HG03045 (cell line): Measurements from ENCODE around the gene ERBB4.
"Not testable (repeated sequence)": the region's sequence is repeated elsewhere in the genome, so short reads cannot be mapped to it uniquely, and the experiment has no call there.

Experiments
- ATAC-seq: cut with Tn5 transposase; IDR thresholded peaks from one replicate; pipeline ENCODE4 v1.9.1; 2021; ENCODE audit warnings: mild to moderate bottlenecking, moderate library complexity; ENCODE audit not compliant: unreplicated experiment

ERBB4 gene

GRCh38 chr2:212530373-212530772 lies 8.2 kb downstream of the ERBB4 start:
- no peak for ATAC-seq

- no peak for ATAC-seq
Measured at GRCh38 chr2:212528106-212528856, 10.3 kb downstream of the ERBB4 start.

DNA sequence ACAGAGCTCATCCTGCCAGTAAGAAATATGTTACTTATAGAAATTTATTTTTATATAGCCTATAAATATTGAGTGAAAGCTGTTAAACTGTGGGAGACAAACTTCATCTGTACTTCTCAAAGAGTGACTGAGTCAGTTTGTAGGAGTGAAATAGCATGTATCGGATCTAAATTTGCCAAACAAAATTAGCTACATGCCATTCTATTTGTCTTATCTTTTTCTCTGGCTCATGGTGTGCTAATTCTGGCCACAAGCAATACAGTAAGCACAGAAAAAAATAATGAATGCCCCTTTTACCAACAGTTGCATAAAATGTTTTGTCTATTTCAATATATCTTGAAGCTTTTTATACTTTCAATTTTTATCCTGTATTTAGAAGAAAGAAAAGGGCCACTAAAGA lies 12.5 kb downstream of the ERBB4 start:
- ATAC-seq, result no peak

- ATAC-seq, result no peak
Measured at GRCh38 chr2:212523756-212524155, 14.8 kb downstream of the ERBB4 start.

DNA sequence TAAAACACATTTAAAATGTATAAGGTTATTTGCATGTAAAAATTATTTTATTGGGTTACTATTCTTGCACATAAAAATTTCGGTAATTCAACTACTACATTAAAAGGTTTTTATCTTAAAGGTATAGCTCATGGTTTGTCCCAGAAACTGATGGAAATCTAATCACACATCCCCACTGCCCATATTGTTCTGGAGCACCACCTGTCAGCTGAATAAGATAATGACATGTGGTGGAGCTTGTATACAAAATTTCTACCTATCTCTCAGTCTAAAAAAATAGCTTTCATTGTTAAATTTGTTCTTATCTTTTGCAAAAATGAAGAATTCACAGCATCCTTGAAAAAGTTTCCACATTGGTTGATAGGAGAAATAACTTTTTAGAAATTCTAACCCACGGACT lies 18.3 kb downstream of the ERBB4 start:
- ATAC-seq, result no peak

GRCh38 chr2:212517693-212518092 lies 20.9 kb downstream of the ERBB4 start:
- ATAC-seq, result no peak

GRCh38 chr2:212505586-212505985 lies 33.0 kb downstream of the ERBB4 start:
- ATAC-seq, result peak; percentile 75

- no peak for ATAC-seq
Measured at GRCh38 chr2:212495046-212495445, 43.6 kb downstream of the ERBB4 start.

DNA sequence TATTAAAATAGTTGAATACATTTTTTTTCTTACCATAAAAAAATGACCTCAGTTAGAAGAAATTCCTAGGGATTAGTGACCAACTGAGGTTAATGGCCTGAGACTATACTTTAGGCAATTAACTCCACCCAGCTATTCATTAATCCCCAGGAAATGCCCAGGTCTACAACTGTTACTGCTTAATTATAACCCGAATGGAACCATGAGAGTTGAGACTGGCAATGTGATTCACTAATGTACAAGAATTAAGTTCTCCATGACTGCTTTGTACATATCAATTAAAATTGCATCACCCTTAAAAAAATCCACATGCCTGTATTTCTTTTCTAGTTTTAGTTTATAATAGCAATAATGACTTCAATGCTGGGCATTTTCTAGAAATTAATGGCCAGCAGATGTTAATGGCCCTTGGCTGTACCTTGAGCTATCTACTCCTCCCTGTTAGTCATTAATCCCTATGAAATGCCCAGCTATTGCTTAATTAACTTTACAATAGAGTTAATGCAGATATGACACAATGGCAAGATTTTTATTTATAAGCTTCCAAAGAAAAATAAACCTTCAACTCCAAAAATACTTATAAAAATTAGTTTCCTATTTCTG lies 44.1 kb downstream of the ERBB4 start:
- ATAC-seq, result no peak

GRCh38 chr2:212489719-212490346 lies 48.8 kb downstream of the ERBB4 start:
- no peak for ATAC-seq

DNA sequence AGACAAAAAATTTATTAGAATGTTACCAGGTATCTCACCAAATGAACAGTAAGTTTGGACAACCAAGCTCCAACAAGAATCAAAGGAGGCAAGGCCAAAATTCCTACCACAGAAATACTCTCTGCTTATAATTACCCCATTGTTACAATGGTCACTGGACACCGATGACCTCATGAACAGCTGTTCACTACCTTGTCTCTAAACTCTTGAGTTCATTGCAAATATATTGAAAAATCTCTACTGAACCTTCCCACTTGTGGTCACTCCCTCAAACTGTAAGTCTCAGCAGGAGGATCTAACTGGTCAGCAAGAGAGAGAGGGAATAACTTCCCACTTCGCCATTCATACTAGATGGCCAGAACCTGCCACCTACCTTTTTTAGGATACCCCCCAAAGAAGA lies 50.0 kb downstream of the ERBB4 start:
- no peak for ATAC-seq

- no peak for ATAC-seq
Measured at GRCh38 chr2:212484563-212485080, 54.0 kb downstream of the ERBB4 start.

DNA sequence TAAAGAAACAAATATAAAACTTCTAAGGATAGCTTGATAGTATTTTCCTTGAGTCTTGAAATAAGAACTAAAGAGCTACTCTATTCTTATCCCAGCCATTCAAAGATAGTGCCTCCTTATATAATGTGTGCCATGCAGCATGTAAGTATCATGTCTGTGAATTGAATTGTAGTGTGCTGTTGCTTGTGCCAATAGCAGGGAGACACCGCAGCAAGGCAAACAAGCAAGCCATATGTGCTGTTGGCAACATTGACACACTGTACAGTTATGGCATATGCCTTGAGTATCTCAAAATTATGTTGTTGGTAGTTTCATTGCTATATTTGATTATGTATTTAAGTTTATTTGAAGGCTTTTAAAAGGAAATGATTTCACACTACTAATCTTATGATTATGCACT lies 58.2 kb downstream of the ERBB4 start:
- no peak for ATAC-seq

- ATAC-seq, result no peak
Measured at GRCh38 chr2:212477571-212477970, 61.0 kb downstream of the ERBB4 start.

- no peak for ATAC-seq
Measured at GRCh38 chr2:212473211-212473610, 65.4 kb downstream of the ERBB4 start.

DNA sequence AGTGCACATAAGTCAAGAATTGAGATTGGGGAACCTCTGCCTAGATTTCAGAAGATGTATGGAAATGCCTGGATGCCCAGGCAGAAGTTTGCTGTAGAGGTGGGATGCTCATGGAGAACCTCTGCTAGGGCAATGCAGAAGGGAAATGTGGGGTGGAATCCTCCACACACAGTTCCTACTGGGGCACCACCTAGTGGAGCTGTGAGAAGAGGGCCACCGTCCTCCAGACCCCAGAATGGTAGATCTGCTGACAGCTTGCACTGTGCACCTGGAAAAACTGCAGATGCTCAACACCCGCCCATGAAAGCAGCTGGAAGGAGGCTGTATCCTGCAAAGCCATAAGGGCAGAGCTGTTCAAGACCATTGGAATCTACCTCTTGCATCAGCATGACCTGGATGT lies 71.1 kb downstream of the ERBB4 start:
- not testable (repeated sequence) for ATAC-seq

DNA sequence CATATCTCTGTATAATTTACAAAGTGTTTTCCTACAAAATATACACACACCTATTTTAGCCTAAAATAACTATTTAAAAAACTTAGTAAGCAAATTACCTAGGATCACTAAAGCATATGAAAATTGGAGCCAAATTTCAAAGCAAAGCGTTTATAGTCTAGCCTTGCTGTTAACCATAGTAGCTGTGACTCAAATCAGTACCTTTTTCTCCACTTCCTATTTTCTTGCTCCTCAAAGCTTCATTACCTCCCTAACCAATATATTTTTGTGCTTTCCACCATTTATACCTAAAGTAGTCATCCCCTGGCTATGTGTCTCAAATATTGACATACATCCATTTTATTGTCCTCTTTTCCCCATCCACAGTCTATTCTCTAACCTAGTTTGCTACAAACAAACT lies 73.1 kb downstream of the ERBB4 start:
- ATAC-seq, result no peak

DNA sequence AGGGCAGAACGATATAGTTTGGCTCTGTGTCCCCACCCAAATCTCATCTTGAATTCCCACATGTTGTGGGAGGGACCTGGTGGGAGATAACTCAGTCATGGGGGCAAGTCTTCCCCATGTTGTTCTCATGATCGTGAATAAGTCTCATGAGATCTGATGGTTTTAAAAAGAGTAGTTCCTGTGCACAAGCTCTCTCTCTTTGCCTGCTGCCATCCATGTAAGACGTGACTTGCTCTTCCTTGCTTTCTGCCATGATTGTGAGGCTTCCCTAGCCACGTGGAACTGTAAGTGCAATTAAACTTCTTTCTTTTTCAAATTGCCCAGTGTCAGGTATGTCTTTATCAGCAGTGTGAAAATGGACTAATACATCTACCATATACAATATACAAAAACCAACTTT lies 76.9 kb downstream of the ERBB4 start:
- ATAC-seq, result not testable (repeated sequence)

GRCh38 chr2:212454149-212454548 lies 84.5 kb downstream of the ERBB4 start:
- ATAC-seq, result no peak

DNA sequence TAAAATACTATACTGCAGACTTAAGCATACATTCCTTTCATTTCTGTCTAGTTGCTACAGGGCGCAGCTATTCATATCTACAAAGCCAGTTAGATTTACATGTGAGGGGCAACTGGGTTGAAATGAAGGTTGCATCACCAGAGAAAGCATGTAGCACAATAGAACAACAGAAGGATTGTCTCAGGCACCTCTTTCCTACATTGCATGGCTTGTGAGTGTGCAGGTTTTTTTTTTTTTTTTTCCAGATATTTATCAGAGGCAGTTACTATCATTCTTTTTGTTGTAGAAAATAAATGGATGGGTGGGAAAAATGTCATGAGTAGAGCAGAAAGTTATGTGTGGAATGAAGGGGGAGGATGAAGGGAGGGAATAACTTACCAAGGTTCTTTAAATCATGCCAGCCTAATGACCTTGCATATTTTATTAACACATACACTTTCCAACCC lies 86.8 kb downstream of the ERBB4 start:
- ATAC-seq, result no peak

GRCh38 chr2:212448698-212449097 lies 89.9 kb downstream of the ERBB4 start:
- no peak for ATAC-seq

DNA sequence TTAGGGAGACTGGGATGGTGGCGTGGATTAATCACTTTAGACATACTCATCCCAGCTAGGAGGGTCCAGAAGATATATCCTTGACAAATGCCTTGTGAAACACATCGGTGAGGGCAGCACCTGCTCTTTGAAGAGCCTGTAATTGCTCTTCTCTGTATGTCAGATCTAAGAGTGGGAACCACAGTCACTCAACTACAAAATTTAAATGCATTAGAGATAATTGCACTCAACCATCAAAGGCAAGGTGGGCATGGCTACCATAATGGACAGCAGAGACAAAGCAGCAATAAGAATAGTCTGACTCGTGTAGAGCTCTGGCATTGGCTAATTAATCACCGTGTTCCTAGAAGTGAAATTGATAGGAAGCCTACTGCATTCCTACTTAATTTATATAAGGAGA lies 96.8 kb downstream of the ERBB4 start:
- ATAC-seq, result no peak
